IMR-90 (cell line): Measurements from ENCODE around the gene CGA. TPM values are rescaled to one million over a fixed set of nuclear protein-coding genes. Genes with fewer than 3 reads are reported as not detected.
A peak's percentile ranks its signal among the peaks of the same experiment; 100 is the strongest.

Source experiments
- ATAC-seq: fragments of 200-7000 bp; cut with Tn5 transposase; 2 replicates; pipeline ENCODE4 v1.9.1; 2020; ENCODE audit warnings: low read depth, mild to moderate bottlenecking, moderate library complexity
- BruUV-seq: library from RNA; stranded (reverse); fragments of 400-500 nt; replicated peaks from 2 replicates; lab custom pipeline; 2021; lab: Mats Ljungman, UMichigan
- CTCF ChIA-PET: fragments of 300-600 bp; formaldehyde crosslinking; extraction: SDS; loops from one replicate; lab custom pipeline; 2021; ENCODE audit warnings: antibody characterized with exemption; lab: Yijun Ruan, JAX
- POLR2A ChIA-PET: fragments of 300-600 bp; sonication (Branson Sonifier 250); formaldehyde crosslinking; loops from one replicate; lab custom pipeline; 2022; ENCODE audit warnings: antibody characterized with exemption; ENCODE audit not compliant: unreplicated experiment; lab: Charles Lee
- DNase-seq: peaks from one replicate; pipeline ENCODE4 v3.0.0; 2013
- H2AFZ ChIP-seq: replicated peaks from 2 replicates; pipeline ENCODE3; 2013; ENCODE audit warnings: low read length, mild to moderate bottlenecking; ENCODE audit not compliant: poor library complexity
- H2AK5ac ChIP-seq: 2 replicates; pipeline ENCODE4 v1.6.1; 2013; ENCODE audit warnings: low read depth, low read length, inconsistent platforms
- H2AK9ac ChIP-seq: replicated peaks from 2 replicates; pipeline ENCODE3; 2013; ENCODE audit warnings: mild to moderate bottlenecking, low read depth, low read length, moderate library complexity; ENCODE audit not compliant: poor library complexity
- H2BK120ac ChIP-seq: 2 replicates; pipeline ENCODE4 v1.6.1; 2013; ENCODE audit warnings: low read depth, low read length, inconsistent platforms
- H2BK15ac ChIP-seq: 3 replicates; pipeline ENCODE4 v1.6.1; 2013; ENCODE audit warnings: low read depth, low read length, inconsistent platforms
- H2BK20ac ChIP-seq: 2 replicates; pipeline ENCODE4 v1.6.1; 2013; ENCODE audit warnings: low read depth, mild to moderate bottlenecking, inconsistent platforms, low read length, moderate library complexity
- H2BK5ac ChIP-seq: 2 replicates; pipeline ENCODE4 v1.6.1; 2013; ENCODE audit warnings: mild to moderate bottlenecking, low read depth, low read length, inconsistent platforms; ENCODE audit not compliant: poor library complexity, severe bottlenecking
- H3K14ac ChIP-seq: replicated peaks from 2 replicates; pipeline ENCODE4 v1.6.1; 2013; ENCODE audit warnings: low read depth, low read length, inconsistent platforms
- H3K18ac ChIP-seq: 2 replicates; pipeline ENCODE4 v1.6.1; 2013; ENCODE audit warnings: low read depth, low read length, control low read depth
- H3K23ac ChIP-seq: 2 replicates; pipeline ENCODE4 v1.6.1; 2013; ENCODE audit warnings: low read depth, low read length, inconsistent platforms
- H3K27ac ChIP-seq: 2 replicates; pipeline ENCODE4 v1.5.1; 2013; ENCODE audit warnings: mild to moderate bottlenecking, control low read depth, low read length; ENCODE audit not compliant: insufficient read depth
- H3K27me3 ChIP-seq: 2 replicates; pipeline ENCODE4 v1.6.1; 2013; ENCODE audit warnings: low read length; ENCODE audit not compliant: control insufficient read depth, insufficient read depth
- H3K36me3 ChIP-seq: 2 replicates; pipeline ENCODE4 v1.6.1; 2013; ENCODE audit warnings: low read length, mixed read lengths; ENCODE audit not compliant: control insufficient read depth, insufficient read depth
- H3K4ac ChIP-seq: 2 replicates; pipeline ENCODE4 v1.6.1; 2013; ENCODE audit warnings: low read depth, low read length, inconsistent platforms
- H3K4me1 ChIP-seq: 2 replicates; pipeline ENCODE4 v1.6.1; 2013; ENCODE audit warnings: low read length, mixed read lengths; ENCODE audit not compliant: control insufficient read depth, insufficient read depth
- H3K4me2 ChIP-seq: 2 replicates; pipeline ENCODE4 v1.6.1; 2013; ENCODE audit warnings: low read depth, mild to moderate bottlenecking, control low read depth, low read length, moderate library complexity
- H3K4me3 ChIP-seq: 2 replicates; pipeline ENCODE4 v1.5.1; 2013; ENCODE audit warnings: low read depth, mild to moderate bottlenecking, control low read depth, low read length, moderate library complexity; ENCODE audit not compliant: insufficient read depth
- H3K56ac ChIP-seq: 2 replicates; pipeline ENCODE4 v1.6.1; 2013; ENCODE audit warnings: low read length, inconsistent platforms; ENCODE audit not compliant: insufficient read depth; ENCODE audit errors: extremely low read depth
- H3K79me1 ChIP-seq, 2 experiments: 2 replicates each; pipeline ENCODE4 v1.6.1; 2013; ENCODE audit warnings: low read length in 2 of 2, inconsistent platforms in 1 of 2, low read depth in 1 of 2
- H3K9ac ChIP-seq: 2 replicates; pipeline ENCODE4 v1.6.1; 2013; ENCODE audit warnings: low read depth, low read length, control low read depth
- H3K9me1 ChIP-seq: 2 replicates; pipeline ENCODE4 v1.6.1; 2013; ENCODE audit warnings: low read length, inconsistent platforms; ENCODE audit not compliant: insufficient read depth
- H3K9me3 ChIP-seq: 2 replicates; pipeline ENCODE4 v1.6.1; 2013; ENCODE audit warnings: low read length; ENCODE audit not compliant: control insufficient read depth, insufficient read depth
- H4K20me1 ChIP-seq: 2 replicates; pipeline ENCODE4 v1.6.1; 2013; ENCODE audit warnings: low read length, inconsistent platforms; ENCODE audit not compliant: insufficient read depth
- H4K5ac ChIP-seq: 2 replicates; pipeline ENCODE4 v1.6.1; 2013; ENCODE audit warnings: mild to moderate bottlenecking, low read depth, low read length, control low read depth
- H4K8ac ChIP-seq, 2 experiments: 2 replicates each; pipeline ENCODE4 v1.6.1; 2013; ENCODE audit warnings: low read depth in 2 of 2, low read length in 2 of 2, control low read depth in 1 of 2, inconsistent platforms in 1 of 2
- H4K91ac ChIP-seq: 2 replicates; pipeline ENCODE4 v1.6.1; 2013; ENCODE audit warnings: low read depth, low read length, inconsistent platforms; ENCODE audit not compliant: insufficient read depth
- FOS ChIP-seq: fragments of 150-350 bp; IDR thresholded peaks from 2 replicates; pipeline ENCODE4 v1.6.1; 2016; ENCODE audit warnings: low read depth, low read length
- MAFK ChIP-seq: IDR thresholded peaks from 2 replicates; pipeline ENCODE4 v1.6.1; 2012; ENCODE audit warnings: low read depth, low read length, improper control_type of control experiment
- MXI1 ChIP-seq: IDR thresholded peaks from 2 replicates; pipeline ENCODE4 v1.6.1; 2012; ENCODE audit warnings: low read depth, mild to moderate bottlenecking, low read length, moderate library complexity, borderline replicate concordance
- WGBS, 2 experiments: methylation state at CpG; one replicate each; pipeline versions ENCODE4 v1.1.5 to v1.1.7; 2013; ENCODE audit warnings: missing lambda C conversion rate in 2 of 2; ENCODE audit not compliant: insufficient read length in 1 of 2; ENCODE audit errors: extremely low coverage in 2 of 2; 5-methylcytosine and 5-hydroxymethylcytosine counted together
- dilution Hi-C: fragments of 300-500 bp; cut with HindIII; formaldehyde crosslinking; loops from one replicate; pipeline ENCODE4 v1.14.3; 2018; ENCODE audit warnings: low sequenced_read_pairs; ENCODE audit not compliant: unreplicated experiment
- in situ Hi-C: fragments of 300-500 bp; cut with MboI; formaldehyde crosslinking; loops from 3 replicates; pipeline ENCODE4 v1.14.3; 2019; ENCODE audit warnings: low sequenced_read_pairs, inconsistent platforms, mixed read lengths
- intact Hi-C: fragments of 100-400 bp; cut with micrococcal nuclease; formaldehyde crosslinking; loops from 2 replicates; pipeline ENCODE4 v1.10.0; 2022
- polyA plus RNA-seq, 3 experiments: library from polyadenylated mRNA; depleted of rRNA; stranded (reverse); fragments of >200 nt; gene quantifications; 2 replicates each; pipeline ENCODE4 v1.2.3, GENCODE V29; 2012; ENCODE audit warnings: low replicate concordance in 1 of 3
- total RNA-seq: library from RNA; depleted of rRNA; stranded (reverse); fragments of >200 nt; gene quantifications from 2 replicates; pipeline ENCODE4 v1.2.3, GENCODE V29; 2012

CGA gene
- total and polyA plus RNA-seq, 2 of the 4 experiments (the other 2 are of a cell fraction): 0.15 TPM; not detected in 1

DNA sequence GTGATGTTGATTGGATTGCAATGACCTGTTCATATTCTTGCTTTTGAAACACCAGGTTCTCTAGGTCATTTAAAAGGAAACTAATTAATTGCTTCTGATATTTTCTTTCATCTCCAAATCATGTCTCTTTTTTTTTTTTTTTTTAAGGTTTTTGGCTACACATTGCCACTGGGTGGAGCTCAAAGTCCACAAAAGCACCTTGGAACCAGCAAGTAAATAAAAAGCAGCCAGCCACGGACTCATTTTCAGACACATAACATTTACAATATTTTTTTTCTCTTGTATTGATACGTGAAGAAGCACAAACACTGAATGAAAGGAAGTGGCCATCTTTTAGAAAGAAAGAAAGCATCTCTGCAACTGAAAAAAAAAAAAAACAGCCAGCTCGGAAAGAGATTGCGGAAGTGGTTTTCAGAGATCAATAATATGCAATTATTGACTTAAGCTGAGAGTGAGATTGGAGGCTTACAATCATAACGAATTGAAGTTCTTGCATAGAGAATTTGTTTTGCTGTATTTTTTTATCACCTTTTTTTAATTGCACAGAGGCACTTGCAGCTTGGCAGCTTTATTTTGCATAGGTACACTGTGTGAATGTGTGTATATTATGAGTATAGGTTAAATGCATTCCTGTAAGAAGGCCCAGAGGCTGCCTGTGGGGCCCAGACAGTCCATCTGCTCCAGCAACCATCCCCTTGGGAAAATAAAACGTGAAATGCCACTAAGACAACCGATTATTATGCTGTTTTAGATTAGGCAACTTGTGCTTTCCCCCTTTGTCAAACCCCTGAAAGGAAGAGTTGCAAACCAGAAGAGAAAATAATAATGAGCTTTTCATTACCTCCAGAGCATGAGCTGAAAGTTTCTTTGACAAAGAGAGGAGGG lies 28.2 kb downstream of the CGA start (continued):
- TF ChIP-seq MXI1: no peak

DNA sequence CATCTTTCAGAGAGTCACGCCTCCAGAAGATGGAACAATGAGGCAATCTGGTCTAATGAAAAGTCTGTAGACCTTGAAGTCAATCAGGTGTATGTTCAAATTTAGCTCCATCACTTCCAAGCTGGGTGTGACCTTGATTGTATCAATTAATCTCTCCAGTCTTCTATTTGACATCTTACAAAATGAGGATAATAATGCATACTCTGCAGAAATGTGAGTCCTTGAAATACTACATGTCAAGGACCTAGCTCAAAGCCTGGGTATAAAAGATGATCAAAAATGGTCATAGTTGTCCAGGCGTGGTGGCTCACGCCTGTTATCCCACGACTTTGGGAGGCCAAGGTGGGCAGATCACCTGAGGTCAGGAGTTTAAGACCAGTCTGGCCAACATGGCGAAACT lies 29.8 kb downstream of the CGA start:
- Histone ChIP-seq H3K9ac (no peak overlapping the region), H4K91ac (no peak overlapping the region), H3K4me2 (no peak overlapping the region), H2BK15ac (no peak overlapping the region), H4K20me1 (no peaks in the 10 kb centered on the region), H2BK20ac (no peak overlapping the region), H3K36me3 (no peaks in the 10 kb centered on the region), H3K79me1 (no peaks in the 10 kb centered on the region), H3K27ac (no peak overlapping the region), H3K4me1 (no peaks in the 10 kb centered on the region), H3K56ac (no peak overlapping the region), H2AK9ac (no peak overlapping the region), H4K8ac (no peak overlapping the region), H3K23ac (no peak overlapping the region), H3K9me3 (no peaks in the 10 kb centered on the region), H2AFZ (no peak overlapping the region), H2AK5ac (no peak overlapping the region), H3K14ac (no peak overlapping the region), H3K4me3 (no peak overlapping the region), H3K18ac (no peak overlapping the region), H3K27me3 (peaks cover 7% of the 10 kb centered on the region), H3K9me1 (no peaks in the 10 kb centered on the region), H2BK5ac (no peak overlapping the region), H3K4ac (no peak overlapping the region), H4K5ac (no peak overlapping the region), H2BK120ac (no peak overlapping the region)
- DNase-seq (no peak), ATAC-seq (no peak)
- TF ChIP-seq FOS (no peak), MAFK (peak; percentile 41)
- no TSS peak for BruUV-seq
- WGBS, 2 experiments: 44% methylated on average over 3 of the region's 5 CpGs; no CpG with 5 or more reads in 1 of the 2 experiments
- POLR2A ChIA-PET: no interaction called here
- in situ Hi-C loops (loop anchor here (10.0 kb wide), 1 partner anchor 320 kb away; no protein-coding TSS in a partner anchor), dilution Hi-C loops (no loop called here), intact Hi-C loops (loop anchor here (5.0 kb wide), 4 partner anchors 72 to 1802 kb away; no protein-coding TSS in a partner anchor)
- CTCF ChIA-PET: no interaction called here
